ENCODE results near the gene MYL9.

The MYL9 gene

DNA sequence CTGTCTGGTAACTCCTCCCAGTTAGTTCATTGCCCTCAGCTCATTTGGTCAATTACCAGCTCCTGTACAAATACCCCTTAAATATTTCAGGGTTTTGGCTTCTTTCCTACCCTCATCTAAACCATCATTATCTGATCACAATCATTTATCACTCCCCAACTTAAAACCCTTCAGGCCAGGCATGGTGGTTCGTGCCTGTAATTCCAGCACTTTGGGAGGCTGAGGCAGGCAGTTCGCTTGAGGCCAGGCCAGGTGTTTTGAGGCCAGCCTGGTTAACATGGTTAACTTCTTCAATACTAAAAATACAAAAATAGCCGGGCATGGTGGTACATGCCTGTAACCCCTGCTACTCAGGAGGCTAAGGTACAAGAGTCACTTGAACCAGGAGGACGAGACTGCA lies 41.5 kb downstream of the MYL9 start:
- no peak for DNase-seq (ENCODE audit: low spot score)

GRCh38 chr20:36584018-36584481 lies 42.7 kb downstream of the MYL9 start:
- DNase-seq (ENCODE audit: low spot score): no peak

DNA sequence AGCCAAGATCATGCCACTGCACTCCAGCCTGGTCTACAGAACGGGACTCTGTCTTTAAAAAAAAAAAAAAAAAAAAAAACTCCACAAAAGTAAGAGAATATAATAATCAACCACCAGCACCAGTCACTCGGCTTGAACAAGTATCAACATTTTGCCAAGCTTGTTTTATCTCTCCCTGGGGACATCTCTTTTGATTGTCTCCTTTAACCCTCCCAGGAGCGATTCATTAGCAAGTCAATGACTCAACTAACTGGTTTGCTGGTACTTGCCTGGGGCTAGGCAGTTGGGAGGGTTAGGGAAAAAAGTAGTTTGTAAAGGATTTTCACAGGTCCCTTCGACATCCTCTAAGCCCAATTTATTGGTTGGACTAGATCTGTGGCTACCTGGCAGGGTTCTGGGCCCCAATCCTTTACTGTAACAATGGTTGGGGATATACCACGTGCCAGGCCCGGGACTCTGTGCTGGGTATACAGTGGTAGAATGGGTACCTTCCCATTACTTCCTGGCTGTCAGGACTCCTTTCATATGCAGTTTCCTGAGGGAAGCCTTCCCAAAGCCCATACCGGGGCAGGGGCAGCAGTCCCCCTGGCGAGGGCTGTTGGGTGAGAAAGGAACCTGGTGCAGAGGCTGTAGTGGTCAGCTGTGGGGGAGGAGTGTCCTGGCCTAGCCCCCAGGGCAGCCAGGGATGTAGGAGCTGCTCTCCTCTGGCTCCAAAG lies 44.2 kb downstream of the MYL9 start:
- DNase-seq (ENCODE audit: low spot score): no peak

- DNase-seq (ENCODE audit: low spot score): no peak
Measured at GRCh38 chr20:36587388-36588070, 46.2 kb downstream of the MYL9 start.

- DNase-seq (ENCODE audit: low spot score): no peak
Measured at GRCh38 chr20:36591281-36591680, 50.0 kb downstream of the MYL9 start.

DNA sequence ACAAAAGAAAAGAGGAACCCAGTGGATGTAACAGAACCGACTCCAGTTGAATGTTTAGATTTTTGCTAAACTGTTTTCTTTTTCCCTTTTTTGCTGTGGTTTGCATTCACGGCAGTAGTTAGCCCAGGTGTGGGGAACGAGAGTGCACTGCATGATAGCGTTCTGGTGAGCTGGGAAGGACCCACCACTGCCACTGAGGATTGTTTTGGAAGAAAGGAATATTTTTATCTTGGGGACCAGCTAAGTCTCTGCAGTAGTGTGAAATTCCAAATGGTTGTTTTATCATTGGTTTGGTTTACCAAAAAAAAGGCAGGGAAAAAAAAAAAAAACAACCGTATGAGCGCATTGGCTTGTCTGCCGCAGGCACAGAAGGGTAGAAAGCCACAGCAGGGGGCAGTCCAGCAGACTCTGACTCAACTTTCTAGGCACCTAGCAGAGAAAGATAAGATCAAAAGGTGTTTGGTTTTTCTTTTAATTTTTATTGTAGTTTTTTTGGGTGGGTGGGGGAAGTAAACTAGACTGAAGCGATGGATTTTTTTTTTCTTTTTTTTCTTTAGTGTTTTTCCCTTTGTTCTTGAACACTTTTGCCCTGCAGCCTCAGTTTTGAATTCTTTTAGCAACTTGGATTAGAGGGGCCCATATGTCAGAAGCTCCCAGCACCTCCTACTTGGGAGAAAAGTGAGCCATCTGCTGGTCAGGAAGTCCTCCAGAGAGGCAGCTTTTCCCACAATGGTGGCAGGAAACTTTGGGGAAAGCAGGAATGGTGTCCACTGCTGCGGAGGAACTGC lies 50.7 kb downstream of the MYL9 start:
- DNase-seq (ENCODE audit: low spot score): no peak

DNA sequence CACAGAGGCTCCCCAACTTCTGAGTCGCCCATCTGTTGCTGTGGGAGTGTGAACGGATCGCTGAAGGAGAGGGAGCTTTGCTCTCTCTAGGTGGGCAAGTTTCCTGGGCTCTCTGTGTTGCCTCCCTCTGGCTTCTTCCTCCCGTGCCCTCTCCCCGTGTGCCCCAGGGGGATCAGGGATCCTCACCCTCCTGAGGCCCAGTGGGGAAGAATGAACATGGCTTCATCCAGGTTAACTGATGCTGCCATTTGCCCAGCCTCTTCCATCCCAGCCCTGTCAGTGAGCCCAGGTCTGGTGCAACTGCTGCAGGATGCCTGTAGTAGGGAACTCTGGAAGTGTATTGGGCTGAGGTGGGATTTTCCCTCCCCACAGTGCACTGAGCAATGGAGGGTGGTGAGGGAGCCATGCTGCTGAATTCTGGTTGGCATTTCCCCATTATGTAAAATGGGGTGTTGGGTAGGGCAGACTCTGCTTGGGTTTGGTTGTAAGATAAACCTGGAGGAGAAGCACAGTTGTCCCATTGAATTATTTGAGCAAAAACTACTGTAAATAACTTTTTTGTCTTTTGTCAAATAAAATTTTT lies 52.1 kb downstream of the MYL9 start:
- DNase-seq (ENCODE audit: low spot score): no peak

- no peak for DNase-seq (ENCODE audit: low spot score)
Measured at GRCh38 chr20:36599912-36600345, 58.6 kb downstream of the MYL9 start.
